ENCODE results near the gene ZNF785. TPM values are rescaled to one million over a fixed set of nuclear protein-coding genes. Genes with fewer than 3 reads are reported as not detected.

Gene ZNF785
- total RNA-seq, 1 donor from 2014 or later = 9.3 TPM

- no peak overlapping the region for H3K4me3 Mint-ChIP-seq (ENCODE audit: unreplicated experiment)
- Histone ChIP-seq H3K4me1 (ENCODE audit: insufficient read depth, low read length) (peaks cover 9% of the 10 kb centered on the region), H3K79me2 (ENCODE audit: insufficient read depth, low read length) (peaks cover 20% of the 10 kb centered on the region), H4K20me1 (ENCODE audit: insufficient read depth, low read length) (no peaks in the 10 kb centered on the region), H3K9ac (ENCODE audit: low read length) (no peak overlapping the region), H3K36me3 (ENCODE audit: insufficient read depth, low read length) (no peaks in the 10 kb centered on the region), H3K4me3 (ENCODE audit: insufficient read depth, low read depth, low read length) (no peak overlapping the region), H3K4me2 (ENCODE audit: low read length) (no peak overlapping the region), H3K27ac (ENCODE audit: low read depth, low read length) (no peak overlapping the region), H3K27me3 (ENCODE audit: insufficient read depth, low read length) (no peaks in the 10 kb centered on the region), H3K9me3 (ENCODE audit: insufficient read depth, low read depth, low read length) (no peaks in the 10 kb centered on the region), H2AFZ (ENCODE audit: low read depth, low read length) (no peak overlapping the region)
- no peak for DNase-seq (ENCODE audit: low read depth)
- H3K9me3 Mint-ChIP-seq (ENCODE audit: unreplicated experiment) = no peaks in the 10 kb centered on the region
- no peak for FAIRE-seq
- H3K27me3 Mint-ChIP-seq (ENCODE audit: low read depth, unreplicated experiment) = peaks cover 3% of the 10 kb centered on the region
- TF ChIP-seq, protein P1, sequence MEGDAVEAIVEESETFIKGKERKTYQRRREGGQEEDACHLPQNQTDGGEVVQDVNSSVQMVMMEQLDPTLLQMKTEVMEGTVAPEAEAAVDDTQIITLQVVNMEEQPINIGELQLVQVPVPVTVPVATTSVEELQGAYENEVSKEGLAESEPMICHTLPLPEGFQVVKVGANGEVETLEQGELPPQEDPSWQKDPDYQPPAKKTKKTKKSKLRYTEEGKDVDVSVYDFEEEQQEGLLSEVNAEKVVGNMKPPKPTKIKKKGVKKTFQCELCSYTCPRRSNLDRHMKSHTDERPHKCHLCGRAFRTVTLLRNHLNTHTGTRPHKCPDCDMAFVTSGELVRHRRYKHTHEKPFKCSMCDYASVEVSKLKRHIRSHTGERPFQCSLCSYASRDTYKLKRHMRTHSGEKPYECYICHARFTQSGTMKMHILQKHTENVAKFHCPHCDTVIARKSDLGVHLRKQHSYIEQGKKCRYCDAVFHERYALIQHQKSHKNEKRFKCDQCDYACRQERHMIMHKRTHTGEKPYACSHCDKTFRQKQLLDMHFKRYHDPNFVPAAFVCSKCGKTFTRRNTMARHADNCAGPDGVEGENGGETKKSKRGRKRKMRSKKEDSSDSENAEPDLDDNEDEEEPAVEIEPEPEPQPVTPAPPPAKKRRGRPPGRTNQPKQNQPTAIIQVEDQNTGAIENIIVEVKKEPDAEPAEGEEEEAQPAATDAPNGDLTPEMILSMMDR (IDR thresholded peaks at IDR 0.05; ENCODE audit: insufficient read depth, low read depth, low read length) = no peak
- peak overlapping the region; percentile 1 for H3K27ac Mint-ChIP-seq (ENCODE audit: unreplicated experiment)
- H3K36me3 Mint-ChIP-seq (ENCODE audit: low read depth, unreplicated experiment) = no peaks in the 10 kb centered on the region
- peaks cover 5% of the 10 kb centered on the region for H3K4me1 Mint-ChIP-seq (ENCODE audit: low read depth, unreplicated experiment)
Measured at GRCh38 chr16:30559690-30560089, 25.8 kb downstream of the ZNF785 start.

DNA sequence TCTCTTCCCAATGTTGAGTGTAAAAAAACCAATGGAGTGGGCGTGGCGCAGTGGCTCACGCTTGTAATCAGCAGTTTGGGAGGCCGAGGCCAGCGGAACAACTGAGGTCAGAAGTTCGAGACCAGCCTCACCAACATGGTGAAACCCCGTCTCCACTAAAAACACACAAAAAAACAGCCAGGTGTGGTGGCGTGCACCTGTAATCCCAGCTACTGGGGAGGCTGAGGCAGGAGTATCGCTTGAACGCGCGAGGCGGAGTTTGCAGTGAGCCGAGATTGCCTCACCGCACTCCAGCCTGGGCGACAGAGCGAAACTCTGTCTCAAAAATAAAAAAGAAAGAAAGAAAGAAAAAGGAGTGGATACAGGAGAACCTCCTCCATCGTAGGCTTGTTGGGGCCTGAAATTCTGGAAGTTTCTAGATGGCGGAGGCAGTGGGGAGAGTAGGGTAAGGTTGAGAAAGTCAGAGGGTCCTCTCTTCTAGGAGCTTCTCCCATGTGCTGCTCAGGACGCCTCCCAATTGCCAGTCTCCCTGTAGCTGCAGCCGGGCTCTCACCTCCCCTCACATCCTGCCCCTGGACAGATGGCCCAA, 26.6 kb downstream of the ZNF785 start:
- H3K36me3 Mint-ChIP-seq (ENCODE audit: low read depth, unreplicated experiment) = no peaks in the 10 kb centered on the region

More for the DNA sequence above, 26.6 kb downstream of the ZNF785 start:
- Histone ChIP-seq H3K4me2 (ENCODE audit: low read length) (peak overlapping the region; percentile 88), H3K79me2 (ENCODE audit: insufficient read depth, low read length) (peaks cover 20% of the 10 kb centered on the region), H3K27ac (ENCODE audit: low read depth, low read length) (peak overlapping the region; percentile 55), H3K27me3 (ENCODE audit: insufficient read depth, low read length) (no peaks in the 10 kb centered on the region), H2AFZ (ENCODE audit: low read depth, low read length) (peak overlapping the region; percentile 89), H3K9me3 (ENCODE audit: insufficient read depth, low read depth, low read length) (no peaks in the 10 kb centered on the region), H3K36me3 (ENCODE audit: insufficient read depth, low read length) (no peaks in the 10 kb centered on the region), H3K9ac (ENCODE audit: low read length) (peak overlapping the region; percentile 64), H3K4me3 (ENCODE audit: insufficient read depth, low read depth, low read length) (peak overlapping the region; percentile 78), H3K4me1 (ENCODE audit: insufficient read depth, low read length) (peaks cover 9% of the 10 kb centered on the region), H4K20me1 (ENCODE audit: insufficient read depth, low read length) (peaks cover 1% of the 10 kb centered on the region)
- TF ChIP-seq, protein P1 (IDR thresholded peaks at IDR 0.05; ENCODE audit: insufficient read depth, low read depth, low read length) = no peak
- TF ChIP-seq EZH2 (IDR thresholded peaks at IDR 0.05; ENCODE audit: insufficient read depth, low read length) = no peak
- Mint-ChIP-seq H3K4me3 (ENCODE audit: unreplicated experiment) (peak overlapping the region; percentile 85), H3K4me1 (ENCODE audit: low read depth, unreplicated experiment) (peaks cover 5% of the 10 kb centered on the region), H3K27me3 (ENCODE audit: low read depth, unreplicated experiment) (peaks cover 3% of the 10 kb centered on the region), H3K27ac (ENCODE audit: unreplicated experiment) (peak overlapping the region; percentile 82), H3K9me3 (ENCODE audit: unreplicated experiment) (no peaks in the 10 kb centered on the region)
- no peak for DNase-seq (ENCODE audit: low read depth)
- no peak for FAIRE-seq

All from astrocyte (in vitro differentiated cells and primary cell).